ENCODE results near the gene VPS37B.

The VPS37B gene

DNA sequence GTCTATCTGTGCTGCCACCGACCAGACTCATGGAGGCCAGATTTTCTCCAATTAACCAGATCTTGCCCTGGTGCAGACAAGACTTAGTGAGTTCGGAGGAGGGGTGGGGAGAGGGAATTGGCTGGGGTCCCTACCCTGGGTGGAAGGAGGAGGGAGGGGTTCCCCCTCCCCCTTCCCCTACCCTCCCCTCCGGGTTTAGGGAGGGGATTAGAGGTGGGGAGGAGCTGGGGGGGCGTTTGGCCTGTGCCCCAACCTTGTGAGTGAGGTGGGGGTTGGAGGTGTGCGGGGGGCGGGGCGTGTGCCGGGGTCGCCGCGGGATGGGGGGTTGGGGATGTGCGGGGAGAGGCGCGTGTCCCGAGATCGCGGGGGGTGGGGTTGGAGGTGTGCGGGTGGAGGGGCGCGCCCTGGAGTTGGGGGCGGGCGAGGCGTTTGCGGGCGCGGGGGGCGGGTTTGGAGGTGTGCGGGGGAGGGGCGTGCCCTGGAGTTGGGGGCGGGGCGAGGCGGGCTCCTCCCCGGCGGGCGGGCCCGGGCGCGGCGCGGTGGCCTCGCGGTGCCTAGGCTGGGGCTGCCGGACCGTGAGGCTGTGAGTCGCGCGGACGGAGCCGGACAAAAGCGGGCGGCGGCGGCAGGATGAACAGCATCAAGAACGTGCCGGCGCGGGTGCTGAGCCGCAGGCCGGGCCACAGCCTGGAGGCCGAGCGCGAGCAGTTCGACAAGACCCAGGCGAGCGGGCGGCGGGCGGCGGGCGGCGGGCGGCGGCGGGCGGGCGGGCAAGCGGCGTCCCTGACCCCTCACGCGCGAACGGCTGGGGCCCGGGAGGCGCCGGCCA lies 60.8 kb downstream of the VPS37B start, which contains the start of gene HIP1R:
Gene HIP1R (plus strand): TSS at position 537 of the 829 bp plus-strand sequence. CDS start 94 bp downstream, at position 631.
- H3K27me3 ChIP-seq (ENCODE audit: low read length): no peaks in the 10 kb centered on the region
- peak within 1 kb of the TSS; percentile 67 for H3K9ac ChIP-seq (ENCODE audit: low read length)
- peaks cover 10% of the 10 kb centered on the region; the same call in 1 of the 2 replicates for H4K20me1 ChIP-seq (ENCODE audit: low read depth, low read length)
- no peaks in the 10 kb centered on the region for H3K9me2 ChIP-seq (replicated peaks; ENCODE audit: insufficient read depth, low read length)
- H3F3A ChIP-seq (ENCODE audit: insufficient read depth): peaks cover 18% of the 10 kb centered on the region
- peaks cover 16% of the 10 kb centered on the region; the same call in 1 of the 2 replicates for H3K79me2 ChIP-seq (ENCODE audit: insufficient read depth, low read length)
- no peaks in the 10 kb centered on the region for H3K36me3 ChIP-seq (ENCODE audit: low read length)
- H3K9me3 ChIP-seq (ENCODE audit: insufficient read depth, low read length): no peaks in the 10 kb centered on the region
- H3K27ac ChIP-seq (ENCODE audit: low read depth, low read length): peak within 1 kb of the TSS; percentile 59
- peak within 1 kb of the TSS; percentile 86 for H3K4me2 ChIP-seq (ENCODE audit: low read depth, low read length, poor library complexity, severe bottlenecking)
- H2AFZ ChIP-seq (ENCODE audit: low read depth, low read length, severe bottlenecking): peak within 1 kb of the TSS; percentile 64
- no peak for TF ChIP-seq EZH2phosphoT487 (conservative IDR thresholded peaks at IDR 0.05; ENCODE audit: low read length)
- TF ChIP-seq, protein P1, sequence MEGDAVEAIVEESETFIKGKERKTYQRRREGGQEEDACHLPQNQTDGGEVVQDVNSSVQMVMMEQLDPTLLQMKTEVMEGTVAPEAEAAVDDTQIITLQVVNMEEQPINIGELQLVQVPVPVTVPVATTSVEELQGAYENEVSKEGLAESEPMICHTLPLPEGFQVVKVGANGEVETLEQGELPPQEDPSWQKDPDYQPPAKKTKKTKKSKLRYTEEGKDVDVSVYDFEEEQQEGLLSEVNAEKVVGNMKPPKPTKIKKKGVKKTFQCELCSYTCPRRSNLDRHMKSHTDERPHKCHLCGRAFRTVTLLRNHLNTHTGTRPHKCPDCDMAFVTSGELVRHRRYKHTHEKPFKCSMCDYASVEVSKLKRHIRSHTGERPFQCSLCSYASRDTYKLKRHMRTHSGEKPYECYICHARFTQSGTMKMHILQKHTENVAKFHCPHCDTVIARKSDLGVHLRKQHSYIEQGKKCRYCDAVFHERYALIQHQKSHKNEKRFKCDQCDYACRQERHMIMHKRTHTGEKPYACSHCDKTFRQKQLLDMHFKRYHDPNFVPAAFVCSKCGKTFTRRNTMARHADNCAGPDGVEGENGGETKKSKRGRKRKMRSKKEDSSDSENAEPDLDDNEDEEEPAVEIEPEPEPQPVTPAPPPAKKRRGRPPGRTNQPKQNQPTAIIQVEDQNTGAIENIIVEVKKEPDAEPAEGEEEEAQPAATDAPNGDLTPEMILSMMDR (IDR thresholded peaks at IDR 0.05; ENCODE audit: insufficient read depth, low read length, poor library complexity, severe bottlenecking): no peak
- H3K4me3 ChIP-seq (ENCODE audit: insufficient read depth, low read length, poor library complexity, severe bottlenecking): peak within 1 kb of the TSS; percentile 79

DNA sequence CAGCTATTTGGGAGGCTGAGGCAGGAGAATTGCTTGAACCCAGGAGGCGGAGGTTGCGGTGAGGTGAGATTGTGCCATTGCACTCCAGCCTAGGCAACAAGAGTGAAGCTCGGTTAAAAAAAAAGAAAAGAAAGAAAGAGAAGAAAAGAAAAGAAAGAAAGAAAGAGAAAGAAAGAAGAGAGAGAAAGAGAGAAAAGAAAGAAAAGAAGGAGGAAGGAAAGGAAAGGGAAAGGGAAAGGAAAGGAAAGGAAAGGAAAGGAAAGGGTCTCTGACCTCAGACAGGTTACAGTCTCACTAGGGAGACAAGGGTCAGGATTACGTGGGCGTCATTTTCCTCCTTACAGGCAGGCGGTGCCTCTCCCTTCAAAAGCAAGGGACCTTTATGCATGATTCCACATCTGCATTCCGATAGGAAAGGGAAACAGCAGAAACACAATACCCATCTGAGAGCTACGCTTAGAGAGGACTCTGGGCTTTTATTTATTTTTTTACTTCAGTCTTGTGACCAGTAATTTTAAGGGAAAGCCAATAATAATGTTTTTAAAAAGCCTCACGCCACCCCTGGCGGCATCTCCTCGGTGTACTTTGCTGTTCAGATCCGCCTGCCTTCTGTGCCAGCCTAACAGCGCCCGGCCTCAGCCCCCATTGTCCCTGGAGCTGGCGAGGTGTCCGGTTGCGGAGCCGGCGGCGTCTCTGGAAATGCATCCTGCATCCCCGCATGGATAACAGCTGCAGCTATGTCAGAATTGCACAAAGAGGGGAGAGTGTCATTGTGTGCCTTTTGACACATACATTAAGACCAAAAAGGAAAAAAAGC lies 61.6 kb downstream of the VPS37B start:
- Histone ChIP-seq H3K79me2 (ENCODE audit: insufficient read depth, low read length) (peaks cover 15% of the 10 kb centered on the region; the same call in 1 of the 2 replicates), H3K4me3 (ENCODE audit: insufficient read depth, low read length, poor library complexity, severe bottlenecking) (no peak overlapping the region), H3K36me3 (ENCODE audit: low read length) (no peaks in the 10 kb centered on the region), H4K20me1 (ENCODE audit: low read depth, low read length) (peaks cover 10% of the 10 kb centered on the region; the same call in 1 of the 2 replicates), H3K9ac (ENCODE audit: low read length) (no peak overlapping the region), H3K9me3 (ENCODE audit: insufficient read depth, low read length) (no peaks in the 10 kb centered on the region), H2AFZ (ENCODE audit: low read depth, low read length, severe bottlenecking) (peak overlapping the region; percentile 18), H3K4me2 (ENCODE audit: low read depth, low read length, poor library complexity, severe bottlenecking) (peak overlapping the region; percentile 53), H3F3A (ENCODE audit: insufficient read depth) (peaks cover 18% of the 10 kb centered on the region), H3K9me2 (replicated peaks; ENCODE audit: insufficient read depth, low read length) (no peaks in the 10 kb centered on the region), H3K27ac (ENCODE audit: low read depth, low read length) (no peak overlapping the region), H3K27me3 (ENCODE audit: low read length) (no peaks in the 10 kb centered on the region)
- TF ChIP-seq, protein P1 (IDR thresholded peaks at IDR 0.05; ENCODE audit: insufficient read depth, low read length, poor library complexity, severe bottlenecking): no peak
- TF ChIP-seq EZH2phosphoT487 (conservative IDR thresholded peaks at IDR 0.05; ENCODE audit: low read length): no peak

DNA sequence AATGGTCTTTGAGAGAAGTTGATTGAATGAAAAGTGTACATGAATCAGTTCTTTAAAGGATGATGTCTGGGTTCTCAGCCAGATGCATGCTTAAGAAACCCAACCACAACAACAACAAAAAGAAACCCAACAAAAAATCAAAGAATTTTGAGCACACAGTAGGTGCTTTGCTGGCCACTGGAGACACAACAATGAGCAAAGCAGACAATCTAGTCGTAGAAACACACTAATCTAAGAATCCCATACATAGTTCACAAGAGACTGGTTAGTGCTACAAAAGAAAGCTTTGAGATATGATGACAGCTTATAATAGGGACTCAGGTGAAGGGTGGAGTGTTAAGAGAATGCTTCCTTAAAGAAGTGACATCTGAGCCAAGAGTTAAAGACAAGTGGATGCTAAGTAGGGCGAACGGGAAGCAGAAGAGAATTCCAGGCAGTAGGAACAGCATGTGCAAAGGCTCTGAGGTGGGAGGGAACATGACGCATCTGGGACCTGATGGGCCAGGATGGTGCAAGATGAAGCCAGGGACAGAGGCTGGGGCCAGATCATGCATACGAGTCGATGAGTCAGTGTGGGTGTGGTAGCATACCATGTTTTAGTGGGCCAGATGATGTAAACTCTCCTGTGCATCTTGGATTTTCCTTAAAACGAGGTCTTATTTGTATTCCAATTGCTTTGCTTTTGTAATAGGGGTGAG lies 65.3 kb downstream of the VPS37B start:
- H3K9me3 ChIP-seq (ENCODE audit: insufficient read depth, low read length): no peaks in the 10 kb centered on the region
- no peaks in the 10 kb centered on the region for H4K20me1 ChIP-seq (ENCODE audit: low read depth, low read length)
- H3K9ac ChIP-seq (ENCODE audit: low read length): no peak overlapping the region
- H3K9me2 ChIP-seq (replicated peaks; ENCODE audit: insufficient read depth, low read length): no peaks in the 10 kb centered on the region
- H3K79me2 ChIP-seq (ENCODE audit: insufficient read depth, low read length): no peaks in the 10 kb centered on the region
- H3K36me3 ChIP-seq (ENCODE audit: low read length): no peaks in the 10 kb centered on the region
- no peak overlapping the region for H3K4me3 ChIP-seq (ENCODE audit: insufficient read depth, low read length, poor library complexity, severe bottlenecking)
- H3K27me3 ChIP-seq (ENCODE audit: low read length): no peaks in the 10 kb centered on the region
- H3K27ac ChIP-seq (ENCODE audit: low read depth, low read length): no peak overlapping the region
- no peak overlapping the region for H2AFZ ChIP-seq (ENCODE audit: low read depth, low read length, severe bottlenecking)
- peaks cover 7% of the 10 kb centered on the region for H3F3A ChIP-seq (ENCODE audit: insufficient read depth)
- H3K4me2 ChIP-seq (ENCODE audit: low read depth, low read length, poor library complexity, severe bottlenecking): no peak overlapping the region
- TF ChIP-seq EZH2phosphoT487 (conservative IDR thresholded peaks at IDR 0.05; ENCODE audit: low read length): no peak
- TF ChIP-seq, protein P1 (IDR thresholded peaks at IDR 0.05; ENCODE audit: insufficient read depth, low read length, poor library complexity, severe bottlenecking): no peak
